Measurements from ENCODE around the gene PRKCE.
A peak's percentile ranks its signal among the peaks of the same experiment; 100 is the strongest.

The PRKCE gene

GRCh38 chr2:45729753-45730512 is 78.5 kb downstream of the PRKCE start:
- peak; percentile 68 to 75 for DNase-seq

GRCh38 chr2:45731141-45731540 is 79.7 kb downstream of the PRKCE start:
- DNase-seq: peak; percentile 4 to 27

GRCh38 chr2:45732436-45732835 is 81.0 kb downstream of the PRKCE start:
- no peak for DNase-seq

- DNase-seq: no peak
Measured at GRCh38 chr2:45732946-45733345, 81.5 kb downstream of the PRKCE start.

GRCh38 chr2:45734336-45734735 is 82.9 kb downstream of the PRKCE start:
- no peak for DNase-seq

GRCh38 chr2:45734952-45735351 is 83.5 kb downstream of the PRKCE start:
- DNase-seq: no peak

- no peak for DNase-seq
Measured at GRCh38 chr2:45736757-45737704, 85.6 kb downstream of the PRKCE start.

GRCh38 chr2:45739796-45740485 is 88.5 kb downstream of the PRKCE start:
- no peak for DNase-seq

GRCh38 chr2:45741161-45741850 is 89.8 kb downstream of the PRKCE start:
- DNase-seq: no peak

- no peak for DNase-seq
Measured at GRCh38 chr2:45743531-45744396, 92.3 kb downstream of the PRKCE start.

GRCh38 chr2:45745231-45745630 is 93.8 kb downstream of the PRKCE start:
- no peak for DNase-seq

GRCh38 chr2:45746888-45747287 is 95.4 kb downstream of the PRKCE start:
- no peak for DNase-seq

- DNase-seq: no peak
Measured at GRCh38 chr2:45747363-45747762, 95.9 kb downstream of the PRKCE start.

- DNase-seq: no peak
Measured at GRCh38 chr2:45748239-45748638, 96.8 kb downstream of the PRKCE start.

- no peak for DNase-seq
Measured at GRCh38 chr2:45750001-45750400, 98.5 kb downstream of the PRKCE start.

- DNase-seq: peak in 1 of 2 experiments; percentile 2
Measured at GRCh38 chr2:45750484-45750883, 99.0 kb downstream of the PRKCE start.

GRCh38 chr2:45753381-45753780 is 101.9 kb downstream of the PRKCE start:
- no peak for DNase-seq

- no peak for DNase-seq
Measured at GRCh38 chr2:45754131-45755010, 102.9 kb downstream of the PRKCE start.

- no peak for DNase-seq
Measured at GRCh38 chr2:45755585-45756335, 104.3 kb downstream of the PRKCE start.

GRCh38 chr2:45758018-45758417 is 106.5 kb downstream of the PRKCE start:
- no peak for DNase-seq
